HL-60/S4 treated with phorbol 12-myristate 13-acetate at 8.2 ng/mL for 4 days and 3 days (cell line): ENCODE data around the gene FOLR1.

Experiments
- in situ Hi-C: fragments of 300-500 bp; cut with MboI; formaldehyde crosslinking; loops from 2 replicates; pipeline ENCODE4 v1.15.0; 2022; ENCODE audit warnings: low sequenced_read_pairs

Gene FOLR1

DNA sequence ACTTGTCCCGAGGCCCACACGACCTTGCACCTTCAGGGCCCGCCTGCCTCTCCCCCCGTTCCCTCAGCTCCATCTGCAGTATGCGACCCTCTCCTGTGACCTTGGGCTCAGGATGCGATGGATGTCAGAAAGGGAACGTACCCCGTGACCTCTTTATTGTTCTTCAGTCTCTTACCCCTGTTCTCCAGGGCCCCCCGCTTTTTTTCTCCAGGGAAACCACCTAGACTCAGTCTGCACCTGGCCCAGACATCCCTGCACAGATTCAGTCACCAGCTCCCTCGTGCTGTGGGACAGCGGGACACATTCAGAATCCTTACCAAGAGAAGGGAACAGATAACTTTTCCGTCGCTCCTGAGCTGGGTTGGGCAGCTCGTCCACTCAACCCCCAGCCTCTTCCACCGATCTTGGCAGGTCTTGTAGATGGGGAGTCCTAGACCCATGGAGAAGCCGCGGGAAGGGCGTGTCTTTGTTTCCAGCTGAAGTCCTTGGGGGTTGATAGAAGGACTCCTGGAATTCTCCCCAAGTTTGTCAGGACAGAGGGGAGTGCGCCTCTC, 53.4 kb downstream of the FOLR1 start:
- in situ Hi-C loops, result no loop called here
